Thyroid gland (tissue), 4 donors: ENCODE measurements around the gene NMUR1. TPM values are rescaled to one million over a fixed set of nuclear protein-coding genes. Genes with fewer than 3 reads are reported as not detected.

Source experiments
- DNase-seq, 2 donors: peaks; one replicate each; pipeline ENCODE4 v3.0.0-alpha.2; 2019
- H3K27ac ChIP-seq, 3 donors: fragments of 200-600 bp; sonication (generic); 1 replicate in 2 of 3; 2 replicates in 1 of 3; pipeline ENCODE4 v1.5.1; 2016 to 2019; ENCODE audit warnings: mild to moderate bottlenecking in 1 of 3, moderate library complexity in 1 of 3
- H3K27me3 ChIP-seq: fragments of 200-600 bp; sonication (generic); one replicate; pipeline ENCODE4 v1.5.1; 2019
- H3K36me3 ChIP-seq, 2 donors: fragments of 200-600 bp; sonication (generic); one replicate each; pipeline ENCODE4 v1.5.1; 2016 to 2019
- H3K4me1 ChIP-seq, 2 donors: fragments of 200-600 bp; sonication (generic); one replicate each; pipeline ENCODE4 v1.5.1; 2017 to 2019
- H3K4me3 ChIP-seq, 3 donors: fragments of 200-600 bp; sonication (generic); replicated peaks in 1 of 3; 1 replicate in 2 of 3; 2 replicates in 1 of 3; pipeline ENCODE4 v1.5.1; 2016; ENCODE audit warnings: mild to moderate bottlenecking in 1 of 3
- H3K9me3 ChIP-seq: fragments of 200-600 bp; sonication (generic); one replicate; pipeline ENCODE4 v1.5.1; 2017
- CTCF ChIP-seq, 6 experiments: fragments of 200-600 bp in 3 of 6; fragments of 450-650 bp in 3 of 6; sonication (generic) in 3 of 6; IDR thresholded peaks; one replicate each; pipeline ENCODE4 v1.5.1; 2016 to 2019; ENCODE audit warnings: antibody characterized with exemption in 6 of 6, mild to moderate bottlenecking in 2 of 6, inconsistent platforms in 1 of 6, moderate library complexity in 1 of 6
- POLR2A ChIP-seq, 2 donors: fragments of 450-650 bp; IDR thresholded peaks; one replicate each; pipeline ENCODE4 v1.6.1; 2017; ENCODE audit warnings: antibody characterized with exemption in 2 of 2, mild to moderate bottlenecking in 2 of 2, moderate library complexity in 1 of 2
- WGBS, 2 donors: methylation state at CpG; one replicate each; pipeline ENCODE4 v1.1.5; 2017; 5-methylcytosine and 5-hydroxymethylcytosine counted together
- intact Hi-C: fragments of 100-400 bp; cut with DNase I; formaldehyde crosslinking; loops from one replicate; pipeline ENCODE4 v1.15.1; 2023
- total RNA-seq, 4 donors: library from RNA; depleted of rRNA; stranded (reverse); fragments of >200 nt; gene quantifications; one replicate each; pipeline ENCODE4 v1.2.3, GENCODE V29; 2016

The NMUR1 gene
- total RNA-seq, 4 donors from 2014 or later, result 0.11 to 0.73 (median 0.67) TPM; not detected in 1

GRCh38 chr2:231521443-231521842 is 8.8 kb downstream of the NMUR1 start:
- Histone ChIP-seq H3K36me3 (no peaks in the 10 kb centered on the region), H3K27me3 (no peaks in the 10 kb centered on the region), H3K9me3 (no peaks in the 10 kb centered on the region), H3K4me3 (no peak overlapping the region), H3K27ac (no peak overlapping the region), H3K4me1 (no peaks in the 10 kb centered on the region)
- 69 to 73% methylated on average over 3 of the region's 3 CpGs for WGBS, 2 donors
- TF ChIP-seq CTCF (IDR thresholded peaks at IDR 0.05), result no peak
- intact Hi-C loops, result no loop called here
- DNase-seq, result no peak

- H3K27ac ChIP-seq, result no peak overlapping the region
- no peaks in the 10 kb centered on the region for H3K27me3 ChIP-seq
- 73% methylated on average over 4 of the region's 4 CpGs for WGBS, 2 donors
- TF ChIP-seq POLR2A (IDR thresholded peaks at IDR 0.05) (no peak), CTCF (IDR thresholded peaks at IDR 0.05) (no peak)
- no peak for DNase-seq
- no peaks in the 10 kb centered on the region for H3K9me3 ChIP-seq
- intact Hi-C loops, result loop anchor here (5.0 kb wide), 1 partner anchor 53 kb away; no protein-coding TSS in a partner anchor
- H3K4me3 ChIP-seq, result no peak overlapping the region
- H3K36me3 ChIP-seq, result no peaks in the 10 kb centered on the region
- peaks cover 0 to under 1% of the 10 kb centered on the region in 2 donors for H3K4me1 ChIP-seq
Measured at GRCh38 chr2:231519975-231520555, 10.2 kb downstream of the NMUR1 start.

- TF ChIP-seq POLR2A (IDR thresholded peaks at IDR 0.05) (no peak), CTCF (IDR thresholded peaks at IDR 0.05) (no peak)
- DNase-seq, result no peak
- H3K27me3 ChIP-seq, result no peaks in the 10 kb centered on the region
- peaks cover 4 to 7% of the 10 kb centered on the region in 2 donors for H3K4me1 ChIP-seq
- H3K27ac ChIP-seq, result no peak overlapping the region
- intact Hi-C loops, result loop anchor here (5.0 kb wide), 1 partner anchor 51 kb away; no protein-coding TSS in a partner anchor
- 82% methylated on average over 4 to 5 of the region's 5 CpGs for WGBS, 2 donors
- no peak overlapping the region for H3K4me3 ChIP-seq
- no peaks in the 10 kb centered on the region for H3K9me3 ChIP-seq
- H3K36me3 ChIP-seq, result no peaks in the 10 kb centered on the region
Measured at GRCh38 chr2:231518771-231519170, 11.5 kb downstream of the NMUR1 start.

GRCh38 chr2:231515603-231516002 is 14.6 kb downstream of the NMUR1 start:
- intact Hi-C loops, result loop anchor here (5.0 kb wide), 1 partner anchor 48 kb away; no protein-coding TSS in a partner anchor
- Histone ChIP-seq H3K27ac (no peak overlapping the region), H3K4me3 (no peak overlapping the region), H3K4me1 (peaks cover 4 to 9% of the 10 kb centered on the region in 2 donors), H3K27me3 (no peaks in the 10 kb centered on the region), H3K36me3 (no peaks in the 10 kb centered on the region), H3K9me3 (no peaks in the 10 kb centered on the region)
- no peak for TF ChIP-seq POLR2A (IDR thresholded peaks at IDR 0.05)
- TF ChIP-seq CTCF (IDR thresholded peaks at IDR 0.05), result no peak
- WGBS, 2 donors, result 94 to 98% methylated on average over 4 of the region's 4 CpGs
- DNase-seq, result no peak

- 46 to 47% methylated on average over 7 of the region's 7 CpGs for WGBS, 2 donors
- no peak for DNase-seq
- Histone ChIP-seq H3K9me3 (no peaks in the 10 kb centered on the region), H3K27ac (peak overlapping the region; percentile 60 to 84 (median 80)), H3K36me3 (no peaks in the 10 kb centered on the region), H3K4me1 (peaks cover 4 to 9% of the 10 kb centered on the region in 2 donors), H3K4me3 (peak overlapping the region in 2 of 3 donors; percentile 17 to 65), H3K27me3 (no peaks in the 10 kb centered on the region)
- TF ChIP-seq CTCF (IDR thresholded peaks at IDR 0.05), result no peak
- TF ChIP-seq POLR2A (IDR thresholded peaks at IDR 0.05), result no peak
- intact Hi-C loops, result loop anchor here (5.0 kb wide), 1 partner anchor 48 kb away; no protein-coding TSS in a partner anchor
Measured at GRCh38 chr2:231514951-231515297, 15.3 kb downstream of the NMUR1 start.
